ENCODE results near the gene SEZ6L. TPM values are rescaled to one million over a fixed set of nuclear protein-coding genes. Genes with fewer than 3 reads are reported as not detected.

The SEZ6L gene
- total and polyA plus RNA-seq, 7 donors: 0.49 to 2.1 (median 0.83) TPM; not detected in 2

GRCh38 chr22:26213826-26214225, 44.6 kb downstream of the SEZ6L start:
- TF ChIP-seq POLR2A (IDR thresholded peaks at IDR 0.05) (no peak), POLR2AphosphoS5 (IDR thresholded peaks at IDR 0.05) (no peak), EP300 (IDR thresholded peaks at IDR 0.05) (no peak)
- TF ChIP-seq, protein P1, sequence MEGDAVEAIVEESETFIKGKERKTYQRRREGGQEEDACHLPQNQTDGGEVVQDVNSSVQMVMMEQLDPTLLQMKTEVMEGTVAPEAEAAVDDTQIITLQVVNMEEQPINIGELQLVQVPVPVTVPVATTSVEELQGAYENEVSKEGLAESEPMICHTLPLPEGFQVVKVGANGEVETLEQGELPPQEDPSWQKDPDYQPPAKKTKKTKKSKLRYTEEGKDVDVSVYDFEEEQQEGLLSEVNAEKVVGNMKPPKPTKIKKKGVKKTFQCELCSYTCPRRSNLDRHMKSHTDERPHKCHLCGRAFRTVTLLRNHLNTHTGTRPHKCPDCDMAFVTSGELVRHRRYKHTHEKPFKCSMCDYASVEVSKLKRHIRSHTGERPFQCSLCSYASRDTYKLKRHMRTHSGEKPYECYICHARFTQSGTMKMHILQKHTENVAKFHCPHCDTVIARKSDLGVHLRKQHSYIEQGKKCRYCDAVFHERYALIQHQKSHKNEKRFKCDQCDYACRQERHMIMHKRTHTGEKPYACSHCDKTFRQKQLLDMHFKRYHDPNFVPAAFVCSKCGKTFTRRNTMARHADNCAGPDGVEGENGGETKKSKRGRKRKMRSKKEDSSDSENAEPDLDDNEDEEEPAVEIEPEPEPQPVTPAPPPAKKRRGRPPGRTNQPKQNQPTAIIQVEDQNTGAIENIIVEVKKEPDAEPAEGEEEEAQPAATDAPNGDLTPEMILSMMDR (IDR thresholded peaks at IDR 0.05): no peak

DNA sequence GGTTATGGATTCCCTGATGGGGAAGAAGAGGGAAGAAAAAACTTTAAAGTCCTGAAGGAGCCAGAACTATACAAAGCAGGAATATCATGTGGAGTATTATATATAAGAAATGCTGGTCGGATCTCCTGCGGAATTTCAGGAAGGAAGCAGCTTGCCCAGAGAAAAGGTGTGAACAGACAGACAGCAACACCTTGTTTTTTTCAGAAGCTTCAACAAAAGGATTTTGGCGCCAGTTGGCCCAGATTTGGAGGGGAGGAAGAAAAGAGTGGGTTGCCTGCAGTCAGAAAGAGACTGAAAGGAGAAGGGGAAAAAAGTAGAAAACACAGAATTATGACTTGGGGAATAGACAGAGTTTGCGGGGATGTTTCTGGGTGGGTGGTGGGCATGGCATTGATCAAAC, 45.2 kb downstream of the SEZ6L start:
- 76 to 77% methylated on average over 4 of the region's 4 CpGs for WGBS, 2 donors
- Histone ChIP-seq H3K4me1 (no peaks in the 10 kb centered on the region), H3K36me3 (no peaks in the 10 kb centered on the region), H3K4me3 (no peak overlapping the region), H3K9me3 (no peaks in the 10 kb centered on the region), H3K27ac (no peak overlapping the region), H3K27me3 (peaks cover 0 to 58% (median 8%) of the 10 kb centered on the region in 3 donors)
- TF ChIP-seq POLR2AphosphoS5 (IDR thresholded peaks at IDR 0.05): no peak
- no peak for TF ChIP-seq POLR2A (IDR thresholded peaks at IDR 0.05)
- no peak for TF ChIP-seq EP300 (IDR thresholded peaks at IDR 0.05)
- TF ChIP-seq, protein P1 (IDR thresholded peaks at IDR 0.05): no peak
- DNase-seq: no peak
- intact Hi-C loops (cut with DNase I): no loop called here

More at GRCh38 chr22:26213826-26214225, 44.6 kb downstream of the SEZ6L start:
- DNase-seq: no peak
- intact Hi-C loops (cut with DNase I): no loop called here
- Histone ChIP-seq H3K27ac (no peak overlapping the region), H3K4me3 (no peak overlapping the region), H3K4me1 (no peaks in the 10 kb centered on the region), H3K9me3 (no peaks in the 10 kb centered on the region), H3K27me3 (peaks cover 0 to 58% (median 8%) of the 10 kb centered on the region in 3 donors), H3K36me3 (no peaks in the 10 kb centered on the region)
- WGBS, 2 donors: 27 to 45% methylated on average over 1 of the region's 1 CpG

DNA sequence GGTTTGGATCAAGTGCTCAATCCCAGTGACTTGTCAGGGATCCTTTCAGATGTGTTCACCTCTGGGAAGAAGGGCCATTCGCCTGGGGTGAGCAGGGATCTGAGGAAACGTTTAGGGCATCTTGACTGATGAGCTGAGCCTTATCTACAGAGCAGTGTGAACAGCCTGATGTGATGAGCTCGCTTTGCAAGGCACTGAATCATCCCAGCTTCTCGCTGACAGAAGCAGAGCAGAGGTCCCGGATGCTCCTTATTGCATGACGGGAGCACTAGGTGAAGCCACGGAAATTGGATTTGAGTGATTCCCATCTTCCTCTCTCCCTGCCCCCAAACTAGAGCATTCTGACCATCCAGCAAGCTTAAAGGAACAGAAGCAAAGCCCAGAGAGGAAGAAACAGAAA, 46.5 kb downstream of the SEZ6L start:
- no peaks in the 10 kb centered on the region for H3K4me1 ChIP-seq
- WGBS, 2 donors: 30 to 40% methylated on average over 7 of the region's 7 CpGs
- TF ChIP-seq, protein P1 (IDR thresholded peaks at IDR 0.05): no peak
- no peak for TF ChIP-seq POLR2AphosphoS5 (IDR thresholded peaks at IDR 0.05)
- no peak for TF ChIP-seq EP300 (IDR thresholded peaks at IDR 0.05)
- TF ChIP-seq POLR2A (IDR thresholded peaks at IDR 0.05): no peak
- H3K36me3 ChIP-seq: no peaks in the 10 kb centered on the region
- H3K4me3 ChIP-seq: no peak overlapping the region
- peaks cover 0 to 56% (median 8%) of the 10 kb centered on the region in 3 donors for H3K27me3 ChIP-seq
- peak; percentile 34 for DNase-seq
- H3K9me3 ChIP-seq: no peaks in the 10 kb centered on the region
- H3K27ac ChIP-seq: no peak overlapping the region
- intact Hi-C loops (cut with DNase I): no loop called here

DNA sequence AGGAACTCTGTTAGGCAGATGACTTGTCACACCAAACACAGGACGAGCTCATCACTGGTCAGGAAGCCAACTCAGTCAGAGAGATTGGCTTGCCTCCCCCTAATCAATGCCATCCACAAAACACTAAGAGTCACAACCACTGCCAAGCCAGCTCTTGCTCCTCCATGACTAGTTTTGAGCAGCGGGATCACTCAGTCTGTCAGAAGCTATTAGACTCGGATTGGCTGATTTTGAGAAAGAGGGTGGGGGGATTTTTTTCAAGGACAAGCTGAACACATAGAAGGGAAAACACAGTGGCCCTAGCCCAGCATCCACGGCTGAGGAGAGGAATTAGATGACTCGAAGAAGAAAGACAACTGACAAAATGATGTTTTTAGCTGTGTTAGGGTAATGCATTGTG, 55.9 kb downstream of the SEZ6L start:
- peak; percentile 9 for DNase-seq
- Histone ChIP-seq H3K4me1 (no peaks in the 10 kb centered on the region), H3K4me3 (no peak overlapping the region), H3K27me3 (peaks cover 0 to 11% (median 5%) of the 10 kb centered on the region in 3 donors), H3K27ac (no peak overlapping the region), H3K9me3 (no peaks in the 10 kb centered on the region), H3K36me3 (no peaks in the 10 kb centered on the region)
- intact Hi-C loops (cut with DNase I): no loop called here
- TF ChIP-seq POLR2A (IDR thresholded peaks at IDR 0.05): no peak
- TF ChIP-seq, protein P1 (IDR thresholded peaks at IDR 0.05): no peak
- 52 to 66% methylated on average over 5 of the region's 5 CpGs for WGBS, 2 donors
